Measurements from ENCODE around the gene ASPG. TPM values are rescaled to one million over a fixed set of nuclear protein-coding genes. Genes with fewer than 3 reads are reported as not detected.
A peak's percentile ranks its signal among the peaks of the same experiment; 100 is the strongest.

ASPG gene
- total RNA-seq, 1 donor from 2014 or later, result not detected

DNA sequence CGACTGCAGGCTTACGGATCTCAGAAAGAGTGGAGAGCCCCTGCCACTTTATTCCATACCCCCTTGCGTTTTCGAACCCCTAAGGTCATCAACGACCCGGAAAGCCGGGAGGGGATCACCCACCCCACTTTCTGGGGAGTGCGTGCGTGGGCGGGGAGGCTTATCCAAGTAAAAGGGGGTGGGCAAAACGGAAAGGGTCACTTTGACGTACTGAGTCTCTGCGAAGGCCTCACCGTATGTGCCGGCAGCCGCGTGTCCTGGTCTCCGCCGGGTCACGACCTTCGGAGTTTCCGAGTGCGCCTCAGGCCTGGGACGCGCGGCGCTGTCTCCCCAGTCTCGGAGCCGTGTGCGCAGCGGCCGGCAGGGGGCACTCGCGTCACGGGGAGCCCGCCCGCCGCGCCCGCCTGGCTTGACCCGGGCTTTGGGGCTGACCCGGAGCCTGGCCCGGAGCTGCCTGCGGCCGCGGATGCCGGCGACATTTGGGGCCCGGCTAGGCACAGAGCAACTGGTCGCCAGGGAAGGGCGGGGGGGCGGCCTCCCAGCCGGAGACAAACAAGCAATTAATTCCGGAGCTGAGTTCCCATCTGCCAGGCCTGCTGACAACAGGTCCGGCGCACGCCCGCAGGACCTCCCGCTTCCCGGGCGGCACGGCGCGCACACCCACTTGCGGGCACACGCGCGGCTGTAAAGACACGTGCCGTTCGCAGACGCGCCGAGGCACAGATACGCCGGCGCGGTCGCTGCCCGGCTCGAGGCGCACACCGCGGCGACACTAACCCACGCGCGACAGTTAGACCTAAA is 52.0 kb downstream of the ASPG start:
- DNase-seq (ENCODE audit: extremely low spot score, unreplicated experiment), result peak; percentile 88
- peaks cover 42% of the 10 kb centered on the region for H3K27me3 Mint-ChIP-seq

DNA sequence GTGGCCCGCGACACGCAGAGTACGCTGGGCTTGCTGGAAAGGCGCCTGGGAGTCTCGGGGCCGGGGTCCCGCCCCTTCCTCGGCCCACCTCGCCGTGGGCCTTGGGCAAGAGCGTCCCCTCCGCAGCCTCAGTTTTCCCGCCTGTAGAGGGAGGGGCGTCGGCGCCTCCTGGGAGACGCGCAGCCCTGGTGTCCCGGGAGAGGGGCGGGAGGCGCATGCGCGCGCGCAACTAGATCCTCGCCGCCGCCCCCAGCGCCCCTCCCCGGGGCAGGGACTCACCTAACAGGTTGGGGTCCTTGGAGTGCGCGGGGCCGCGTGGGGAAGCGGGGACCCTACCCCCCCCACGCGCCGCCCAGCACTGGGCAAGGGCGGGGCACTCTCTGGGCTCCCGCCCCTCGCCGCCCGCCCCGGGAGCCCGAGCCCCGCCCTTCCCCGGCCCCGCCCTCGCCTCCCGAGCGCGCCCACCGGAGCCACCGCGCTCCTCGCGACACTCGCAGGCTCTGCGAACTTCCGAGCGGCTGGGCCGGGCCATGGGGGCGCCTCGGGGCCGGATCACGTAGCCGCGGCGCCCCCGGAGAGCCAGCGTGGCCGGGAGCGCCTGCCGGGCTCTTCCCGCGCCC is 52.7 kb downstream of the ASPG start, which contains the start of gene KIF26A:
KIF26A (plus strand) TSS at position 490 of the 620 bp plus-strand sequence. CDS start 136 bp downstream, outside the sequence.
- H3K27me3 Mint-ChIP-seq, result peaks cover 37% of the 10 kb centered on the region
- no peak for DNase-seq (ENCODE audit: extremely low spot score, unreplicated experiment)

More for the DNA sequence above, 52.0 kb downstream of the ASPG start:
- no peaks in the 10 kb centered on the region for H3K9me3 Mint-ChIP-seq
- H3K4me1 Mint-ChIP-seq (ENCODE audit: unreplicated experiment), result peaks cover 7% of the 10 kb centered on the region
- H3K27ac Mint-ChIP-seq, result no peak overlapping the region
- TF ChIP-seq, protein P1, sequence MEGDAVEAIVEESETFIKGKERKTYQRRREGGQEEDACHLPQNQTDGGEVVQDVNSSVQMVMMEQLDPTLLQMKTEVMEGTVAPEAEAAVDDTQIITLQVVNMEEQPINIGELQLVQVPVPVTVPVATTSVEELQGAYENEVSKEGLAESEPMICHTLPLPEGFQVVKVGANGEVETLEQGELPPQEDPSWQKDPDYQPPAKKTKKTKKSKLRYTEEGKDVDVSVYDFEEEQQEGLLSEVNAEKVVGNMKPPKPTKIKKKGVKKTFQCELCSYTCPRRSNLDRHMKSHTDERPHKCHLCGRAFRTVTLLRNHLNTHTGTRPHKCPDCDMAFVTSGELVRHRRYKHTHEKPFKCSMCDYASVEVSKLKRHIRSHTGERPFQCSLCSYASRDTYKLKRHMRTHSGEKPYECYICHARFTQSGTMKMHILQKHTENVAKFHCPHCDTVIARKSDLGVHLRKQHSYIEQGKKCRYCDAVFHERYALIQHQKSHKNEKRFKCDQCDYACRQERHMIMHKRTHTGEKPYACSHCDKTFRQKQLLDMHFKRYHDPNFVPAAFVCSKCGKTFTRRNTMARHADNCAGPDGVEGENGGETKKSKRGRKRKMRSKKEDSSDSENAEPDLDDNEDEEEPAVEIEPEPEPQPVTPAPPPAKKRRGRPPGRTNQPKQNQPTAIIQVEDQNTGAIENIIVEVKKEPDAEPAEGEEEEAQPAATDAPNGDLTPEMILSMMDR (conservative IDR thresholded peaks at IDR 0.05), result peak; percentile 96
- peak overlapping the region; percentile 84 for H3K4me3 Mint-ChIP-seq
- H3K36me3 Mint-ChIP-seq, result no peaks in the 10 kb centered on the region

DNA sequence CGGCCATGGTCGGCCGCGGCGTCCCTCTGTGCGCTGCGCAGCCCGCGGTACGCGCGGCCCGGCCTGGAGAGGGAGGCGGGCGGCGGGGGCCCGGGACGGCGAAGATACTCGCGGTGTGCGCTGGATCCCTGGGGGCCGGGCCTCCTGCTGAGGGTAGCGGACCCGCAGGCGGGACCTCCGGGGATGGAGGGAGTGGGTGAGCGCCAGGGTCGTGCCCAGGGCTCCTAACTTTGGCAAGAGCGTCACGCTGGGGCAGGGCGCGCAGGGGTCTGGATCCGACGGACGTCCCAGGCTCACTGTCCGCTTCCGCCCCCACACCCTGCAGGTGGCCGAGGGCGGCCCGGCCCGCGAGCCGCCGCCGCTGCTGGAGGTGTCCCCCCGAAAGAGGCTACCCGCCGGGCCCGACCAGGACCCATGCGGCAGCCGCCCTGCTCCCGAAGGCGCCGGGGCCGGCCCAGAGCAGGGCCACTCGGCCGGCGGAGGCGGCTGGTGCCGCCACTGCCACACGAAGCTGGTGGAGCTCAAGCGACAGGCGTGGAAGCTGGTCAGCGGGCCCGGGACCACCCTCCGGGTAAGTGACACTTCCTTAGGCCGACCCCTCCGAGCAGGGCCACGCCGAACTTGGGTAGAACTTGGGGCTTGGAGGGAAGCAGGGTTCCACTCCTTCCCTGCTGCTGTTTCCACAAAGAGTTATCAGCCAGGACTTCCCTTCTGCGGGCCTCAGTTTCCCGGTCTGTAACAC is 53.4 kb downstream of the ASPG start:
- TF ChIP-seq, protein P1 (conservative IDR thresholded peaks at IDR 0.05), result no peak
- Mint-ChIP-seq H3K27me3 (peaks cover 30% of the 10 kb centered on the region), H3K4me3 (peak overlapping the region; percentile 85), H3K9me3 (no peaks in the 10 kb centered on the region), H3K27ac (no peak overlapping the region), H3K4me1 (ENCODE audit: unreplicated experiment) (peaks cover 7% of the 10 kb centered on the region), H3K36me3 (no peaks in the 10 kb centered on the region)
- no peak for DNase-seq (ENCODE audit: extremely low spot score, unreplicated experiment)

More for the DNA sequence above, 52.7 kb downstream of the ASPG start, which contains the start of gene KIF26A:
- Mint-ChIP-seq H3K36me3 (no peaks in the 10 kb centered on the region), H3K4me1 (ENCODE audit: unreplicated experiment) (peaks cover 7% of the 10 kb centered on the region), H3K4me3 (peak within 1 kb of the TSS; percentile 85), H3K9me3 (no peaks in the 10 kb centered on the region), H3K27ac (no peak within 1 kb of the TSS)
- TF ChIP-seq, protein P1 (conservative IDR thresholded peaks at IDR 0.05), result no peak

DNA sequence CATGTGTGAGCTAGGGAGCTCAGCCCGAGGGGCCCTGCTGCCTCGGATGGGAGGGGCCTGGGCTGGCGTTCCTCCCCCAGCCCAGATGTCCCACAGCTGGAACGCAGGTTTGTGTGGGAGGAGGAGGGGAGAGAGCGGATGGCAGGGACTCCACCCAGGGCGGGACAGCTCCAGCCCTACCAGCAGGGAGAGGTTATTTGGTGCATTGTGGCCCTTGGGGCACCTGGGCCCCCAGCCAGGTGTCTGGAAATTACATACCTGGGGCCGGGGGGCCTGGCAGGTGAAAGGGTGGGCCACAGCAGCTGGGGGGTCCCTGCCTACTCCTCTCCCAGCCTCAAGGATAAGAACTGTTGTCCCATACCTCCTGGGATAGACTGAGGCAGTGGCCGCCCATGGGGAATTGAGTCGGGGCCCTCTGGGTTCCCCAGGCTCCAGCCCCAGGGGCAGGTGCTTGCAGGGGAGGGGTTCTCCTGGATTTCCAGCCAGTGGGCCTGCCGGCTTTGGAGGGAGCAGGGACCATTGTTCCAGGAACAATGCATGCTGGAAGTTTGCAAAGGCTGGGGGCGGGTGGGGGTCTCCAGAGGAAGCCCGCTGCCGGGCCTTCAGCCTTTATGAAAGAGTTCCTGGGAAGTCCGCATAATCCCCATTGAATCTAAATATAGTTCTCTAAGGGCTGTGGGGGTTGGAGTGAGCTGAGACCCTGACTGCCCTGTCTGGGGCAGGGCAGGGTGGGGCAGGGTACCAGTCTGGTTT is 54.1 kb downstream of the ASPG start:
- no peaks in the 10 kb centered on the region for H3K9me3 Mint-ChIP-seq
- peaks cover 25% of the 10 kb centered on the region for H3K27me3 Mint-ChIP-seq
- peak overlapping the region; percentile 85 for H3K4me3 Mint-ChIP-seq
- H3K36me3 Mint-ChIP-seq, result no peaks in the 10 kb centered on the region
- DNase-seq (ENCODE audit: extremely low spot score, unreplicated experiment), result no peak
- H3K27ac Mint-ChIP-seq, result no peak overlapping the region
- peaks cover 11% of the 10 kb centered on the region for H3K4me1 Mint-ChIP-seq (ENCODE audit: unreplicated experiment)
- TF ChIP-seq, protein P1 (conservative IDR thresholded peaks at IDR 0.05), result no peak

DNA sequence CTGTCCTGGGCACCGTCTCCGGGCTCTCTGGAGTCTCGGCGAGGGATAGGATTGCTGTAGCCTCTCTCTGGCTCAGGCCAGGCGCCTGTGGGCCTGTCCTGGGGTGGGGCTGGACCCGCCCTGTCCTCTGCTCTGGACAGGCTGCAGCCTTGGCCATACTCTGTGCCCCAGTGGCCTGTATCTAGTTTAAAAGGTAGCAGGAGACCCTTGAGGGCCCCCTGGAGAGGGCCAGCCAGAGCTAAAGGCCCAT is 54.6 kb downstream of the ASPG start:
- Mint-ChIP-seq H3K9me3 (no peaks in the 10 kb centered on the region), H3K27ac (no peak overlapping the region), H3K4me3 (peak overlapping the region; percentile 85), H3K36me3 (no peaks in the 10 kb centered on the region), H3K27me3 (peaks cover 21% of the 10 kb centered on the region), H3K4me1 (ENCODE audit: unreplicated experiment) (peaks cover 9% of the 10 kb centered on the region)
- TF ChIP-seq, protein P1 (conservative IDR thresholded peaks at IDR 0.05), result no peak
- DNase-seq (ENCODE audit: extremely low spot score, unreplicated experiment), result no peak
